ENCODE data around the gene MMADHC. TPM values are rescaled to one million over a fixed set of nuclear protein-coding genes. Genes with fewer than 3 reads are reported as not detected.

The MMADHC gene
- total RNA-seq, 1 donor from 2014 or later = 139 TPM

GRCh38 chr2:149559341-149560068 lies 28.1 kb downstream of the MMADHC start:
- Histone ChIP-seq H3K36me3 (ENCODE audit: control insufficient read depth, insufficient read depth, low read length) (no peaks in the 10 kb centered on the region), H3K27me3 (ENCODE audit: control insufficient read depth, insufficient read depth, low read length) (no peaks in the 10 kb centered on the region), H3K4me3 (ENCODE audit: low read depth, low read length) (no peak overlapping the region)
- DNase-seq (ENCODE audit: low read depth) = no peak
- TF ChIP-seq CTCF (IDR thresholded peaks at IDR 0.05; ENCODE audit: insufficient read depth, low read length, poor library complexity, severe bottlenecking) = no peak

DNA sequence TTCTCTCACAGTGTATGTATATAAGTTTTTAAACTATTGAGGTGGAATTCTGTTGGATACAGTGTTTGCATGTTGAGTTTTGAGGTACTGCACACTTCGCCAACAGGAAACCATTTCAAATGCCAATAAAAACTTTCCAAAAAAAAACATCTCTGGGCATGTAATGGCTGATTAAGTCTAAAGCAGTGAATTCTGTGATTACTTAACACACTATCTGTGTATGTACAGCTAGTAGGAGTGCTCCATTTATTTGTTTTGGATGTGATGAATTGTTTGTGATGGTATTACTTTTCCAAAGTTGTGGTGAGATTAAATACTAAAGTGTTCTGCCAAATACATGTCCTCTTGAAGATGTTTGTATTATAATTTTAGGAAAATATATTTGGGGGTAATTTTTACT lies 31.1 kb downstream of the MMADHC start:
- TF ChIP-seq CTCF (IDR thresholded peaks at IDR 0.05; ENCODE audit: insufficient read depth, low read length, poor library complexity, severe bottlenecking) = no peak
- no peak overlapping the region for H3K4me3 ChIP-seq (ENCODE audit: low read depth, low read length)
- no peaks in the 10 kb centered on the region for H3K36me3 ChIP-seq (ENCODE audit: control insufficient read depth, insufficient read depth, low read length)
- no peaks in the 10 kb centered on the region for H3K27me3 ChIP-seq (ENCODE audit: control insufficient read depth, insufficient read depth, low read length)
- no peak for DNase-seq (ENCODE audit: low read depth)

DNA sequence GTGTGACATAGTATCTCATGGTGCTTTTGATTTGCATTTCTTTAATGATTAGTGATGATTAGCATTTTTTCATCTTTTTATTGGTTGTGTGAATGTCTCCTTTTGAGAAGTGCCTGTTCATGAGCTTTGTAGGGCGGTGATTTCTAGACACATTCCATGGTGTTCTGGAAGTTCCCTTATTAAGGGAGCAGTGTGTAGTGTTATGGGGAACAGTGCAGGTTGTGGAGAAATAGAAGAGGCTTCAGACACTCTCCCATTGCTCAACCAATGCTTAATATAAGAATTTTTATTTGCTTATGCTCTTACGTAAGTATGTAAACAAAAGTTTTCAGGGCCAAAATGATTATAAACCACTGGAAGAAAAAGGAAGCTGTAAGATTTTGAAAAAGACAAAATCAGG lies 34.7 kb downstream of the MMADHC start:
- TF ChIP-seq CTCF (IDR thresholded peaks at IDR 0.05; ENCODE audit: insufficient read depth, low read length, poor library complexity, severe bottlenecking) = no peak
- no peak for DNase-seq (ENCODE audit: low read depth)
- Histone ChIP-seq H3K4me3 (ENCODE audit: low read depth, low read length) (no peak overlapping the region), H3K27me3 (ENCODE audit: control insufficient read depth, insufficient read depth, low read length) (no peaks in the 10 kb centered on the region), H3K36me3 (ENCODE audit: control insufficient read depth, insufficient read depth, low read length) (no peaks in the 10 kb centered on the region)

GRCh38 chr2:149552226-149552625 lies 35.3 kb downstream of the MMADHC start:
- no peak overlapping the region for H3K4me3 ChIP-seq (ENCODE audit: low read depth, low read length)
- no peak for TF ChIP-seq CTCF (IDR thresholded peaks at IDR 0.05; ENCODE audit: insufficient read depth, low read length, poor library complexity, severe bottlenecking)
- H3K27me3 ChIP-seq (ENCODE audit: control insufficient read depth, insufficient read depth, low read length) = no peaks in the 10 kb centered on the region
- DNase-seq (ENCODE audit: low read depth) = no peak
- H3K36me3 ChIP-seq (ENCODE audit: control insufficient read depth, insufficient read depth, low read length) = no peaks in the 10 kb centered on the region

DNA sequence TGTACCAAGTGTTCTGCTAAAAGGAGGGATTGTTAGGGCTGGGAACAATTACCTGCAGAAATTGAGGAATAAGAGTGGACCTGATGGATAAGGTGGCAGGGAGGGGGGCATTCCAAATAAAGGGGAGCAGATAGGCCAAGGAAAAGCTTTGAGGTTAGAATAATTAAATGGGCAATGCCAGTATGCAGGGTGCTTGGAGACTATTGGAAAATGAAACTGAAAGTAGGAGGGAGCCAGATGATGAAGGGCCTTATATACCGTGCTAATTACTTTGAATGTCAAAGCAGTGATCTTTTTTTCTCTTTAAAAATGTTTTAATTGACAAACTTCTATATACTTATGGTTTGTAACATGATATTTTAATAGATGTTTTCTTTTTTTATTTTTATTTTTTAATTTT lies 42.9 kb downstream of the MMADHC start:
- Histone ChIP-seq H3K36me3 (ENCODE audit: control insufficient read depth, insufficient read depth, low read length) (no peaks in the 10 kb centered on the region), H3K4me3 (ENCODE audit: low read depth, low read length) (no peak overlapping the region), H3K27me3 (ENCODE audit: control insufficient read depth, insufficient read depth, low read length) (no peaks in the 10 kb centered on the region)
- TF ChIP-seq CTCF (IDR thresholded peaks at IDR 0.05; ENCODE audit: insufficient read depth, low read length, poor library complexity, severe bottlenecking) = no peak
- no peak for DNase-seq (ENCODE audit: low read depth)

- Histone ChIP-seq H3K36me3 (ENCODE audit: control insufficient read depth, insufficient read depth, low read length) (no peaks in the 10 kb centered on the region), H3K27me3 (ENCODE audit: control insufficient read depth, insufficient read depth, low read length) (no peaks in the 10 kb centered on the region), H3K4me3 (ENCODE audit: low read depth, low read length) (no peak overlapping the region)
- no peak for DNase-seq (ENCODE audit: low read depth)
- no peak for TF ChIP-seq CTCF (IDR thresholded peaks at IDR 0.05; ENCODE audit: insufficient read depth, low read length, poor library complexity, severe bottlenecking)
These were observed 43.7 kb downstream of the MMADHC start for GRCh38 chr2:149543845-149544244.

All from kidney epithelial cell (primary cell).